ENCODE data around the gene MC4R.

MC4R gene

GRCh38 chr18:60327880-60328279, 44.7 kb downstream of the MC4R start:
- no peak for DNase-seq (ENCODE audit: low spot score)

- no peak for DNase-seq (ENCODE audit: low spot score)
Observed at GRCh38 chr18:60322591-60322990, 50.0 kb downstream of the MC4R start.

Measured in kidney capillary endothelial cell (primary cell).